Muscle of leg (tissue), 16 donors: Measurements from ENCODE around the gene VKORC1. TPM values are rescaled to one million over a fixed set of nuclear protein-coding genes. Genes with fewer than 3 reads are reported as not detected.
"Not testable (repeated sequence)": the region's sequence is repeated elsewhere in the genome, so short reads cannot be mapped to it uniquely, and the experiment has no call there.

Experiments
- DNase-seq: peaks from one replicate; pipeline ENCODE4 v3.0.0; 2013
- H3K27ac ChIP-seq: one replicate; pipeline ENCODE4 v1.5.1; 2013; ENCODE audit warnings: mild to moderate bottlenecking, low read length, control low read depth
- H3K27me3 ChIP-seq: one replicate; pipeline ENCODE4 v1.6.1; 2013; ENCODE audit warnings: low read length; ENCODE audit not compliant: control insufficient read depth, insufficient read depth
- H3K36me3 ChIP-seq: one replicate; pipeline ENCODE4 v1.6.1; 2013; ENCODE audit warnings: low read length; ENCODE audit not compliant: control insufficient read depth, insufficient read depth
- H3K4me1 ChIP-seq: one replicate; pipeline ENCODE4 v1.6.1; 2013; ENCODE audit warnings: low read length; ENCODE audit not compliant: control insufficient read depth, insufficient read depth
- H3K4me3 ChIP-seq: one replicate; pipeline ENCODE4 v1.5.1; 2013; ENCODE audit warnings: low read length, control low read depth
- H3K9me3 ChIP-seq: replicated peaks from 2 replicates; pipeline ENCODE4 v1.6.1; 2013; ENCODE audit warnings: low read depth, low read length; ENCODE audit not compliant: control insufficient read depth
- WGBS: methylation state at CpG from one replicate; pipeline ENCODE4 v1.1.5; 2013; ENCODE audit warnings: missing lambda C conversion rate; ENCODE audit not compliant: insufficient coverage; 5-methylcytosine and 5-hydroxymethylcytosine counted together
- long read RNA-seq, 11 donors: transcript quantifications; one replicate each; lab custom pipeline, GENCODE V29; 2026
- polyA plus RNA-seq, 8 donors: library from polyadenylated mRNA; unstranded; fragments of 120-200 nt; gene quantifications; one replicate each; pipeline versions ENCODE4 v1.2.1 to v1.2.3, GENCODE V29; 2013; ENCODE audit warnings: inconsistent platforms in 1 of 8, low replicate concordance in 1 of 8; ENCODE audit not compliant: insufficient read length in 8 of 8, insufficient read depth in 1 of 8
- total RNA-seq: library from RNA; stranded (reverse); fragments of 120-200 nt; gene quantifications from one replicate; pipeline ENCODE4 v1.2.4, GENCODE V29; 2013

Gene VKORC1
- total RNA-seq (39.6 TPM), polyA plus RNA-seq (10 to 100 TPM; 55.0 to 75.2 (median 63.4) TPM)
- long read RNA-seq, donor 1, transcript VKORC1-207 (2 exons, 461 nt) = major isoform, 19 of 45 reads
- long read RNA-seq, donor 1, transcript VKORC1-205 (3 exons, 1,012 nt) = minor isoform, 18 of 45 reads
- long read RNA-seq, donor 1, transcript VKORC1-203 (2 exons, 901 nt) = minor isoform, 8 of 45 reads
- long read RNA-seq, donor 1, partial matches to known transcripts = 0 of 45 reads
- long read RNA-seq, donor 1, other reads (novel, unspliced or antisense) = 0 of 45 reads
- long read RNA-seq, donor 2, partial matches to known transcripts = 0 of 11 reads
- long read RNA-seq, donor 2, other reads (novel, unspliced or antisense) = 0 of 11 reads
- long read RNA-seq, donor 3, transcript VKORC1-205 (3 exons, 1,012 nt) = major isoform, 53 of 108 reads
- long read RNA-seq, donor 3, transcript VKORC1-207 (2 exons, 461 nt) = minor isoform, 39 of 108 reads
- long read RNA-seq, donor 3, transcript VKORC1-203 (2 exons, 901 nt) = minor isoform, 8 of 108 reads
- long read RNA-seq, donor 3, partial matches to known transcripts = 7 of 108 reads
- long read RNA-seq, donor 3, other reads (novel, unspliced or antisense) = 0 of 108 reads
- long read RNA-seq, donor 4, transcript VKORC1-205 (3 exons, 1,012 nt) = major isoform, 30 of 43 reads
- long read RNA-seq, donor 4, transcript VKORC1-203 (2 exons, 901 nt) = minor isoform, 6 of 43 reads
- long read RNA-seq, donor 4, transcript VKORC1-207 (2 exons, 461 nt) = minor isoform, 6 of 43 reads
- long read RNA-seq, donor 4, partial matches to known transcripts = 0 of 43 reads
- long read RNA-seq, donor 4, other reads (novel, unspliced or antisense) = 0 of 43 reads
- long read RNA-seq, donor 5, transcript VKORC1-205 (3 exons, 1,012 nt) = major isoform, 95 of 192 reads
- long read RNA-seq, donor 5, transcript VKORC1-203 (2 exons, 901 nt) = minor isoform, 27 of 192 reads
- long read RNA-seq, donor 5, transcript VKORC1-207 (2 exons, 461 nt) = minor isoform, 70 of 192 reads
- long read RNA-seq, donor 5, partial matches to known transcripts = 0 of 192 reads
- long read RNA-seq, donor 5, other reads (novel, unspliced or antisense) = 0 of 192 reads
- long read RNA-seq, donor 6, transcript VKORC1-205 (3 exons, 1,012 nt) = major isoform, 92 of 174 reads
- long read RNA-seq, donor 6, transcript VKORC1-203 (2 exons, 901 nt) = minor isoform, 20 of 174 reads
- long read RNA-seq, donor 6, transcript VKORC1-207 (2 exons, 461 nt) = minor isoform, 60 of 174 reads
- long read RNA-seq, donor 6, partial matches to known transcripts = 0 of 174 reads
- long read RNA-seq, donor 6, other reads (novel, unspliced or antisense) = 0 of 174 reads
- long read RNA-seq, donor 7, transcript VKORC1-203 (2 exons, 901 nt) = minor isoform, 13 of 122 reads
- long read RNA-seq, donor 7, transcript VKORC1-205 (3 exons, 1,012 nt) = major isoform, 44 of 122 reads
- long read RNA-seq, donor 7, transcript VKORC1-207 (2 exons, 461 nt) = minor isoform, 37 of 122 reads
- long read RNA-seq, donor 7, partial matches to known transcripts = 27 of 122 reads
- long read RNA-seq, donor 7, other reads (novel, unspliced or antisense) = 0 of 122 reads
- long read RNA-seq, donor 8, transcript VKORC1-203 (2 exons, 901 nt) = minor isoform, 14 of 90 reads
- long read RNA-seq, donor 8, transcript VKORC1-205 (3 exons, 1,012 nt) = major isoform, 35 of 90 reads
- long read RNA-seq, donor 8, transcript VKORC1-207 (2 exons, 461 nt) = minor isoform, 22 of 90 reads
- long read RNA-seq, donor 8, partial matches to known transcripts = 18 of 90 reads
- long read RNA-seq, donor 8, other reads (novel, unspliced or antisense) = 0 of 90 reads
- long read RNA-seq, donor 9, transcript VKORC1-207 (2 exons, 461 nt) = minor isoform, 28 of 76 reads
- long read RNA-seq, donor 9, transcript VKORC1-203 (2 exons, 901 nt) = minor isoform, 10 of 76 reads
- long read RNA-seq, donor 9, transcript VKORC1-205 (3 exons, 1,012 nt) = major isoform, 38 of 76 reads
- long read RNA-seq, donor 9, partial matches to known transcripts = 0 of 76 reads
- long read RNA-seq, donor 9, other reads (novel, unspliced or antisense) = 0 of 76 reads
- long read RNA-seq, donor 10, transcript VKORC1-205 (3 exons, 1,012 nt) = major isoform, 49 of 86 reads
- long read RNA-seq, donor 10, transcript VKORC1-207 (2 exons, 461 nt) = minor isoform, 22 of 86 reads
- long read RNA-seq, donor 10, transcript VKORC1-203 (2 exons, 901 nt) = minor isoform, 15 of 86 reads
- long read RNA-seq, donor 10, partial matches to known transcripts = 0 of 86 reads
- long read RNA-seq, donor 10, other reads (novel, unspliced or antisense) = 0 of 86 reads
- long read RNA-seq, donor 11, transcript VKORC1-207 (2 exons, 461 nt) = minor isoform, 32 of 106 reads
- long read RNA-seq, donor 11, transcript VKORC1-203 (2 exons, 901 nt) = minor isoform, 8 of 106 reads
- long read RNA-seq, donor 11, transcript VKORC1-205 (3 exons, 1,012 nt) = major isoform, 44 of 106 reads
- long read RNA-seq, donor 11, partial matches to known transcripts = 19 of 106 reads
- long read RNA-seq, donor 11, other reads (novel, unspliced or antisense) = 0 of 106 reads

- 0% methylated on average over 69 of the region's 69 CpGs for WGBS
- Histone ChIP-seq H3K4me3 (peak within 1 kb of the TSS; percentile 92), H3K36me3 (peaks cover 19% of the 10 kb centered on the region), H3K9me3 (no peaks in the 10 kb centered on the region), H3K4me1 (peaks cover 21% of the 10 kb centered on the region), H3K27me3 (no peaks in the 10 kb centered on the region), H3K27ac (peak within 1 kb of the TSS; percentile 87)
- DNase-seq = peak; percentile 98
These were observed at the start of gene VKORC1 for GRCh38 chr16:31094424-31095120. TSS of gene VKORC1 (minus strand) at chr16:31094797. CDS start at chr16:31094729, 68 bp downstream.

GRCh38 chr16:31143694-31144148 is 49.1 kb upstream of the VKORC1 start:
- WGBS = 83% methylated on average over 7 of the region's 8 CpGs
- Histone ChIP-seq H3K36me3 (no peaks in the 10 kb centered on the region), H3K27me3 (peaks cover 30% of the 10 kb centered on the region), H3K9me3 (no peaks in the 10 kb centered on the region), H3K4me1 (peaks cover 23% of the 10 kb centered on the region), H3K4me3 (no peak overlapping the region), H3K27ac (no peak overlapping the region)
- no peak for DNase-seq

- DNase-seq = no peak
- Histone ChIP-seq H3K4me1 (peaks cover 26% of the 10 kb centered on the region), H3K27me3 (peaks cover 25% of the 10 kb centered on the region), H3K36me3 (no peaks in the 10 kb centered on the region), H3K4me3 (no peak overlapping the region), H3K9me3 (no peaks in the 10 kb centered on the region), H3K27ac (no peak overlapping the region)
- 41% methylated on average over 11 of the region's 22 CpGs for WGBS
These were observed 48.6 kb upstream of the VKORC1 start for GRCh38 chr16:31143011-31143693.

GRCh38 chr16:31142109-31143010 is 47.8 kb upstream of the VKORC1 start:
- peak overlapping the region; percentile 93 for H3K27ac ChIP-seq
- WGBS = 3% methylated on average over 89 of the region's 89 CpGs
- DNase-seq = peak; percentile 99

GRCh38 chr16:31141489-31142108 is 47.0 kb upstream of the VKORC1 start:
- Histone ChIP-seq H3K27me3 (peaks cover 11% of the 10 kb centered on the region), H3K36me3 (no peaks in the 10 kb centered on the region), H3K9me3 (no peaks in the 10 kb centered on the region), H3K4me3 (peak overlapping the region; percentile 39), H3K27ac (peak overlapping the region; percentile 93), H3K4me1 (peaks cover 26% of the 10 kb centered on the region)
- 22% methylated on average over 7 of the region's 10 CpGs for WGBS
- peak; percentile 92 for DNase-seq

More at GRCh38 chr16:31142109-31143010, 47.8 kb upstream of the VKORC1 start:
- no peaks in the 10 kb centered on the region for H3K36me3 ChIP-seq
- no peaks in the 10 kb centered on the region for H3K9me3 ChIP-seq
- peak overlapping the region; percentile 39 for H3K4me3 ChIP-seq
- H3K4me1 ChIP-seq = peaks cover 26% of the 10 kb centered on the region
- peaks cover 18% of the 10 kb centered on the region for H3K27me3 ChIP-seq

- H3K36me3 ChIP-seq, H3K27me3 ChIP-seq, H3K4me3 ChIP-seq, DNase-seq, H3K9me3 ChIP-seq: not testable (repeated sequence)
- 52% methylated on average over 3 of the region's 9 CpGs for WGBS
- peak overlapping the region; percentile 93 for H3K27ac ChIP-seq
- peaks cover 26% of the 10 kb centered on the region for H3K4me1 ChIP-seq
These were observed 46.5 kb upstream of the VKORC1 start for GRCh38 chr16:31141071-31141469.
